HL-60 (cell line): ENCODE data around the gene ABHD18.
"Not testable (repeated sequence)": the region's sequence is repeated elsewhere in the genome, so short reads cannot be mapped to it uniquely, and the experiment has no call there.

Source experiments
- DNase-seq, 2 experiments: peaks; one replicate each; pipeline ENCODE4 v3.0.0-alpha.2; 2010 to 2020; ENCODE audit warnings: low read depth in 1 of 2, low spot score in 1 of 2
- H3K27ac ChIP-seq: fragments of 250-450 bp; sonication (Bioruptor Pico); replicated peaks from 2 replicates; pipeline ENCODE4 v1.5.1; 2020; ENCODE audit warnings: mild to moderate bottlenecking, moderate library complexity
- H3K27me3 ChIP-seq: fragments of 250-450 bp; sonication (Bioruptor Pico); 2 replicates; pipeline ENCODE4 v1.5.1; 2021; ENCODE audit warnings: mild to moderate bottlenecking, moderate library complexity; ENCODE audit not compliant: insufficient read depth, poor library complexity, severe bottlenecking
- H3K4me3 ChIP-seq: replicated peaks from 2 replicates; pipeline ENCODE4 v1.5.1; 2011; ENCODE audit warnings: mild to moderate bottlenecking, control low read depth, low read length; ENCODE audit not compliant: insufficient read depth
- GABPA ChIP-seq: IDR thresholded peaks from 2 replicates; pipeline ENCODE4 v1.6.1; 2012; ENCODE audit warnings: low read depth
- POLR2AphosphoS5 ChIP-seq: IDR thresholded peaks from 2 replicates; pipeline ENCODE4 v1.6.1; 2012; ENCODE audit warnings: low read depth
- SPI1 ChIP-seq: IDR thresholded peaks from 2 replicates; pipeline ENCODE4 v1.6.1; 2012; ENCODE audit warnings: low read depth, mild to moderate bottlenecking, borderline replicate concordance
- TF ChIP-seq, protein P1 (sequence below): IDR thresholded peaks from one replicate; pipeline ENCODE4 v1.5.1; 2011; ENCODE audit warnings: low read length, control low read depth, inconsistent platforms; ENCODE audit not compliant: insufficient read depth
- TF ChIP-seq, protein P2 (sequence below): IDR thresholded peaks from 2 replicates; pipeline ENCODE4 v1.6.1; 2012; ENCODE audit warnings: low read depth; ENCODE audit not compliant: insufficient replicate concordance

Gene ABHD18

DNA sequence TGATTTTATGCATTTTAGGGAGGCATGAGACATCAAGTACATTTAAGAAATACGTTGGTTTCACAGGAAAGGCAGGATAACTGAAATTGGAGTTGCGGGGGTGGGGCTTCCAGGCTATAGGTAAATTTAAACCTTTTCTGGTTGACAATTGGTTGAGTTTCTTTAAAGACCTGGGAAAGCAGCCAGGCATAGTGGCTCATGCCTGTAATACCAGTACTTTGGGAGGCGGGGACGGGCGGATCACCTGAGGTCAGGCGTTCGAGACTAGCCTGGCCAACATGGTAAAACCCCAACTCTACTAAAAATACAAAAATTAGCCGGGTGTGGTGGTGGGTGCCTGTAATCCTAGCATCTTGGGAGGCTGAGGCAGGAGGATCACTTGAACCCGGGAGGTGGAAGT, 89.7 kb downstream of the ABHD18 start:
- not testable (repeated sequence) for H3K27ac ChIP-seq, H3K27me3 ChIP-seq, DNase-seq, H3K4me3 ChIP-seq

DNA sequence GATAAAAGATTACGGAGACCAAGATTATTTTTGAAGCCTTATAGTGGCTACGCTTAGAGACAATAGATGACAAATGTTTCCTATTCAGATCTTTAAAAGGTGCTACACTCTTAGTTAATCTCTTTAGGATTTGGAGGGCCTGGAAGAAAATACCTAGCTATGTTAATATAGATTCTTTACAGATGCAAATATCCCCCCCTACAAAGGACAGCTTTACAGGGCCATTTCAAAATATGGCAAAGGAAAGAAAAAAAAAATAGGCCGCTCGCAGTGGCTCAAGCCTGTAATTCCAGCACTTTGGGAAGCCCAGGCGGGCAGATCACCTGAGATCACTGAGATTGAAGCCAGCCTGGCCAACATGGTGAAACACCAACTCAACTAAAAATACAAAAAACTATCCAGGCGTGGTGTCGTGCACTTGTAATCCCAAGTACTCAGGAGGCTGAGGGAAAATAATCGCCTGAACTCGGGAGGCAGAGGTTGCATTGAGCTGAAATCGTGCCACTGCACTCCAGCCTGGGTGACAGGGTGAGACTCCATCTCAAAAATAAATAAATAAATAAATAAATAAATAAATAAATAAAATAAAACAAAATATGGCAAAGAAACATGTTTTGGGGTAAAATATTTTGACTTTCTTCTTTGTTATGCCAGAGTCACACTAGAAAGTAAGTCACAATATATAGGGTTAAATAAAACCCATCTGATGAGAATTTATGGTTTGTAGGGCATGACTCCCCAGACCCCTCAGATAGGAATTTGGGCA, 90.4 kb downstream of the ABHD18 start:
- not testable (repeated sequence) for H3K27me3 ChIP-seq, H3K4me3 ChIP-seq, DNase-seq, H3K27ac ChIP-seq

DNA sequence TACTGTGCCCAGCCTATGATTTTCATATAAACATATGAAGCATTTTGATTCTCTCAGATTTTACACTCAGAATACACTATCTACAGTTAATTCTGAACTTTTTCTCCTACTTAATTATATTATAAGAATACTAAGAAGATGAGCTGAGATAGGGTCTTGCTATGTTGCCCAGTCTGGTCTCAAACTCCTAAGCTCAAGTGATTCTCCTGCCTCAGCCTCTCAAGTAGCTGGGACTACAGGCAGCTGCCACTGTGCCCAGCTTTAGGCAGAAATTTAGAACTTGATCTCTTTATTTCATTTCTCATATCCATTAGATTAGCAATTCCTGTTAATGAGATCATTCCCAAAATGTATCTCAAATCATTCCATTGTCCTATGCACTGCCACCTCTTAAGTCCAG, 91.2 kb downstream of the ABHD18 start:
- no peaks in the 10 kb centered on the region for H3K27me3 ChIP-seq
- TF ChIP-seq SPI1 (no peak), POLR2AphosphoS5 (no peak), GABPA (no peak)
- TF ChIP-seq, protein P1, sequence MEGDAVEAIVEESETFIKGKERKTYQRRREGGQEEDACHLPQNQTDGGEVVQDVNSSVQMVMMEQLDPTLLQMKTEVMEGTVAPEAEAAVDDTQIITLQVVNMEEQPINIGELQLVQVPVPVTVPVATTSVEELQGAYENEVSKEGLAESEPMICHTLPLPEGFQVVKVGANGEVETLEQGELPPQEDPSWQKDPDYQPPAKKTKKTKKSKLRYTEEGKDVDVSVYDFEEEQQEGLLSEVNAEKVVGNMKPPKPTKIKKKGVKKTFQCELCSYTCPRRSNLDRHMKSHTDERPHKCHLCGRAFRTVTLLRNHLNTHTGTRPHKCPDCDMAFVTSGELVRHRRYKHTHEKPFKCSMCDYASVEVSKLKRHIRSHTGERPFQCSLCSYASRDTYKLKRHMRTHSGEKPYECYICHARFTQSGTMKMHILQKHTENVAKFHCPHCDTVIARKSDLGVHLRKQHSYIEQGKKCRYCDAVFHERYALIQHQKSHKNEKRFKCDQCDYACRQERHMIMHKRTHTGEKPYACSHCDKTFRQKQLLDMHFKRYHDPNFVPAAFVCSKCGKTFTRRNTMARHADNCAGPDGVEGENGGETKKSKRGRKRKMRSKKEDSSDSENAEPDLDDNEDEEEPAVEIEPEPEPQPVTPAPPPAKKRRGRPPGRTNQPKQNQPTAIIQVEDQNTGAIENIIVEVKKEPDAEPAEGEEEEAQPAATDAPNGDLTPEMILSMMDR: no peak
- TF ChIP-seq, protein P2, sequence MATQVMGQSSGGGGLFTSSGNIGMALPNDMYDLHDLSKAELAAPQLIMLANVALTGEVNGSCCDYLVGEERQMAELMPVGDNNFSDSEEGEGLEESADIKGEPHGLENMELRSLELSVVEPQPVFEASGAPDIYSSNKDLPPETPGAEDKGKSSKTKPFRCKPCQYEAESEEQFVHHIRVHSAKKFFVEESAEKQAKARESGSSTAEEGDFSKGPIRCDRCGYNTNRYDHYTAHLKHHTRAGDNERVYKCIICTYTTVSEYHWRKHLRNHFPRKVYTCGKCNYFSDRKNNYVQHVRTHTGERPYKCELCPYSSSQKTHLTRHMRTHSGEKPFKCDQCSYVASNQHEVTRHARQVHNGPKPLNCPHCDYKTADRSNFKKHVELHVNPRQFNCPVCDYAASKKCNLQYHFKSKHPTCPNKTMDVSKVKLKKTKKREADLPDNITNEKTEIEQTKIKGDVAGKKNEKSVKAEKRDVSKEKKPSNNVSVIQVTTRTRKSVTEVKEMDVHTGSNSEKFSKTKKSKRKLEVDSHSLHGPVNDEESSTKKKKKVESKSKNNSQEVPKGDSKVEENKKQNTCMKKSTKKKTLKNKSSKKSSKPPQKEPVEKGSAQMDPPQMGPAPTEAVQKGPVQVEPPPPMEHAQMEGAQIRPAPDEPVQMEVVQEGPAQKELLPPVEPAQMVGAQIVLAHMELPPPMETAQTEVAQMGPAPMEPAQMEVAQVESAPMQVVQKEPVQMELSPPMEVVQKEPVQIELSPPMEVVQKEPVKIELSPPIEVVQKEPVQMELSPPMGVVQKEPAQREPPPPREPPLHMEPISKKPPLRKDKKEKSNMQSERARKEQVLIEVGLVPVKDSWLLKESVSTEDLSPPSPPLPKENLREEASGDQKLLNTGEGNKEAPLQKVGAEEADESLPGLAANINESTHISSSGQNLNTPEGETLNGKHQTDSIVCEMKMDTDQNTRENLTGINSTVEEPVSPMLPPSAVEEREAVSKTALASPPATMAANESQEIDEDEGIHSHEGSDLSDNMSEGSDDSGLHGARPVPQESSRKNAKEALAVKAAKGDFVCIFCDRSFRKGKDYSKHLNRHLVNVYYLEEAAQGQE: no peak
- no peak for DNase-seq
- H3K27ac ChIP-seq: no peak overlapping the region
- no peak overlapping the region for H3K4me3 ChIP-seq

DNA sequence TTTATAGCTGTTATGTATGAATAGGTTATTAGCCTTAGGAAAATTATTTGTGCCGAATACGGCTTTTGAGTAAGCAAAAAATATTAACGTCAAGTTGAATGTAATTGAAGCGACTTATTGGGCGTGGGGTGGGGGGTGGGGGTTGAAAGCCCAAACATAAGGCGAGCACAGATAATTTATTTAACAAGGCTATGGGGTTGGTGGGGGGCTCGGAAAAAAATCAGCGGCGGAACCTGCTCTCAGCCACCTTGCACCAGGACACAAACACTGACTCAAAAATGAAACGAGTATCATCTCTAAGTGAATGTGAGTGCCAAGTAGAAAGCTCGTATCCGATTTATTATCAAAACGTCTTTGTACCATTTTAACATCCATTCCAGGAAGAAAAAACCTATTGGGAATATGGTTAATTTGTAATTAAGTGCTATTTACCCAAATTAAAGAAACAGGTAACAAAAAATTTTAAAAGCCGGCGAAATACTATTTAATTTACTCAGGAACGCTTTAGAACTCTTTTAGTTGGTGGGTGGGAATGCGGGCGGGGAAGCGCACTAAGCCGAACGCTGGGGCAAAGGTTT, 95.0 kb downstream of the ABHD18 start:
- TF ChIP-seq, protein P1: no peak
- TF ChIP-seq POLR2AphosphoS5: no peak
- TF ChIP-seq GABPA: no peak
- TF ChIP-seq, protein P2: no peak
- TF ChIP-seq SPI1: no peak
- Histone ChIP-seq H3K27me3 (no peaks in the 10 kb centered on the region), H3K27ac (peak overlapping the region; percentile 97), H3K4me3 (peak overlapping the region; percentile 89)
- no peak for DNase-seq
